Epithelial cell of proximal tubule (primary cell): ENCODE results near the gene EGLN1. TPM values are rescaled to one million over a fixed set of nuclear protein-coding genes. Genes with fewer than 3 reads are reported as not detected.

Experiments used
- DNase-seq: peaks from one replicate; pipeline ENCODE4 v3.0.0-alpha.2; 2011; ENCODE audit warnings: low read depth
- H3K4me3 ChIP-seq: 2 replicates; pipeline ENCODE4 v1.5.1; 2011; ENCODE audit warnings: low read depth, mild to moderate bottlenecking, low read length
- total RNA-seq: library from RNA; depleted of rRNA; stranded (reverse); fragments of >200 nt; gene quantifications from 2 replicates; pipeline ENCODE4 v1.2.3, GENCODE V29; 2015
- TF ChIP-seq, protein P1 (sequence below): conservative IDR thresholded peaks from 2 replicates; pipeline ENCODE4 v1.5.1; 2012; ENCODE audit warnings: low read depth, mild to moderate bottlenecking, low read length

EGLN1 gene
- total RNA-seq, 1 donor from 2014 or later, result 34.5 TPM

DNA sequence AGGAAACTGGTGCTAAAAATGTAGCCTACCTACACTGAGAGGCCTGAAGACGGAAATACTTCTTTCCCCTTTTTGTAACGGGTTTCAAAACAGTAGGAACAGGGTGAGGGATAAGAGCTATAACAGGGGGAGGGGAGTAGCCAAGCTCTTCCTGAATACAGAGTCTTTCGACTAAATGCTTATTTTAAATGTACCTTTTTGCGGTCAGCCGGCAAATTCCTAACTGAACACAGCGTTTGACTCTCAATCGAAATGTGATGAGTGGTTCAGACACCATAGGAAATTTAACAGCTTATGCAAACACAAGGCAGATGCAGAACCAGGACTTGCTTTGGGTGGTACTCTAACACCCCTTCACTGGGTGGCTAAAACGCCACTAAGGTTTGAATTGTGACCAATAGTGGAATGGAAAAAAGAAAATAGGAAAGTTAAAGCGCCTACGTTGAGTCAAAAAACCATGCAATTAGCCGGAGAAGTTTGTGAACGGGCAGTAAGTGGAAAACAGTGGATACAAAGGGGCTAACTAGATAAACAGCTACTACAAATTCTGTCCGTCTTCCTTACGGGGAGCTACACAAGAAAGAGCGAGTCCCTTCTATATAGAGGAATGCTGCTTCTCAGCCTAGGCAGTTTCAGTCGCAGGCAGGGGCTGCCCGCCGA is 1.7 kb downstream of the EGLN1 start:
- DNase-seq, result no peak
- TF ChIP-seq, protein P1, sequence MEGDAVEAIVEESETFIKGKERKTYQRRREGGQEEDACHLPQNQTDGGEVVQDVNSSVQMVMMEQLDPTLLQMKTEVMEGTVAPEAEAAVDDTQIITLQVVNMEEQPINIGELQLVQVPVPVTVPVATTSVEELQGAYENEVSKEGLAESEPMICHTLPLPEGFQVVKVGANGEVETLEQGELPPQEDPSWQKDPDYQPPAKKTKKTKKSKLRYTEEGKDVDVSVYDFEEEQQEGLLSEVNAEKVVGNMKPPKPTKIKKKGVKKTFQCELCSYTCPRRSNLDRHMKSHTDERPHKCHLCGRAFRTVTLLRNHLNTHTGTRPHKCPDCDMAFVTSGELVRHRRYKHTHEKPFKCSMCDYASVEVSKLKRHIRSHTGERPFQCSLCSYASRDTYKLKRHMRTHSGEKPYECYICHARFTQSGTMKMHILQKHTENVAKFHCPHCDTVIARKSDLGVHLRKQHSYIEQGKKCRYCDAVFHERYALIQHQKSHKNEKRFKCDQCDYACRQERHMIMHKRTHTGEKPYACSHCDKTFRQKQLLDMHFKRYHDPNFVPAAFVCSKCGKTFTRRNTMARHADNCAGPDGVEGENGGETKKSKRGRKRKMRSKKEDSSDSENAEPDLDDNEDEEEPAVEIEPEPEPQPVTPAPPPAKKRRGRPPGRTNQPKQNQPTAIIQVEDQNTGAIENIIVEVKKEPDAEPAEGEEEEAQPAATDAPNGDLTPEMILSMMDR, result no peak
- peak overlapping the region; percentile 77 for H3K4me3 ChIP-seq

DNA sequence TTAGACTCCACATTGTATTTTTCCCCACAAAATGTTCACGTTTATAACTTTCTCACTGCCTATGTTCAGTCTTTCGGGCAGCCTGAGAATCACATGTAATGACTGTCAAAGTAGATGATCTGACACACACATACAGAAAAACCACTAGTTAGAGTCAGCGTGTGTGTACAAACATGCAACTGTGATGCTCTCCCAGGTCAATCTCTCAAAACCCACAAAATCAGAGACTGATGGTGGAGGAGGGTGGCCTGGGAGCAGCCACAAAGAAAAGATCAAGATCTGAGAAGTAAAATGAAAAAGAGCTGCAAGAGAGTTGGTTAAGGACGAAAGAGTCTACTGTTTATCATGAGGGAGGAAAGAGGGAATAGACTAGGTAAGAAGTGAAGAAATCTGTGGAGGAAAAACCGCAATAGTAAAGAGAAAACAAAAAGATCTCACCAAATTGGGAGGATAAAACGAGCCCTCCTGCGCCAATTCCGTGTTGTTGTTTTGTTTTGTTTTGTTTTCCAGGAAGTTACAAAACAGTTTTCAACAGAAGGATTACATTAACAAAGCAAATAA is 2.3 kb downstream of the EGLN1 start:
- peak overlapping the region; percentile 77 for H3K4me3 ChIP-seq
- TF ChIP-seq, protein P1, result no peak
- no peak for DNase-seq

DNA sequence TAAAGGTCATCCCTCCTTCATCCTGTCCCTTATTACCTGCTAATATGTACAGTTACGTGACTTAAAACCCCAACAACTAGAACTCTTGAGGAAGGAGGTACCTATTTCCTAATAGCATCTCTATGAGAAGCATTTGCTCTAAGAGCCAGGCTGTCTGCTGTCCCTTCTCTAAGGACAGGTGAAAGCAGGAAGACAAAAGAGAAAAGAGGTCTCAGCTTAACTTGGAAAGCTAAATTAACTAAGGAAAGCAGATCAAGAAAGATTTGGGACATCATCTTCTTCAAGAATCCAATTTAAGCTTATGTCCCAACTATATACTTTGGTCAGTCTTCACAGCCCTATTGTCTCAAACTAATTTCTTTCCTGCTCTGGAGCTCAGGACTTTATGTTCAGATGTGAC is 2.9 kb downstream of the EGLN1 start:
- TF ChIP-seq, protein P1, result no peak
- peak overlapping the region; percentile 77 for H3K4me3 ChIP-seq

DNA sequence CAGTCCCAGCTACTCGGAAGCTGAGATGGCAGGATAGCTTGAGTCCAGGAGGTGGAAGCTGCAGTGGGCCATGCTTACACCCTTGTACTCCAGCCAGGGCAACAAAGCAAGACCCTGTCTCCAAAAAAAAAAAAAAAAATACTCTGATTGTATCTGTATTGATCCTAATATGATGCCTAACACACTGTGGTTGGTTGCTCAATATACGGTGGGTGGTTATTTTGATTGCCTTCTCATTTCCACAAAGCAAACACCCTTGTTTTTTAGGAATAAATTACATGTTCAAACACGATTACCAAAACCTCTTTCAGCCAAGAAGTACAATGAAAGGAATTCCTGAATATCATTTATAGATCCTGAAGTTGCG is 3.4 kb downstream of the EGLN1 start:
- peak overlapping the region; percentile 77 for H3K4me3 ChIP-seq
- TF ChIP-seq, protein P1, result no peak
- DNase-seq, result no peak

More for the DNA sequence above, 2.9 kb downstream of the EGLN1 start:
- no peak for DNase-seq

DNA sequence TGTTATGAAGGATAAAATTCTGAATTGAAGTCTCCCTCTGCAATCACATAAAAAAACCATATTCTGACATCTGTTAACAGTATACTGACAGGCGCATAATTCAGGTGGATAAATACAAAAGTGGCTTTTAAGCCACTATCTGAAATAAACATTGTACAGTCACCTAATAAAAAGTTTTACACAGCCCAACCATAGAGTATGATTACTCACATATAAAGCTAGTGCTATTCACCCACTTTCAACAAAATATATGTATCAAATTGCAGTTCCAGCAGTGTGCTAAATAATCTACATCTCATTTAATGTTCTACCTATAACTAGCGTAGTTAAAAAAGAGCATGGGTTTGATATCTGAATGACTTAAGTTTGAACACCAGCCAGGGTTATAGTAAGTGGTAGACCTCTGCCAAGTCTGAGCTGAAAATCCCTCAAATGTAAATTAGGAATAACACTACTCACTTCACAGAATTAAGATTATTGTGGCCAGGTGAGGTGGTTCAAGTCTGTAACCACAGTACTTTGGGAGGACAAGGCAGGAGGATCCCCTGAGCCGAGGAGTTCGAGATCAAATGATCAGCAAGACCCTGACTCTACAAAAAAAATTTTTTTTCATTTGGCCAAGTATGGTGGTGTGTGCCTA is 3.9 kb downstream of the EGLN1 start:
- TF ChIP-seq, protein P1, result no peak
- DNase-seq, result no peak
- H3K4me3 ChIP-seq, result peak overlapping the region; percentile 77

DNA sequence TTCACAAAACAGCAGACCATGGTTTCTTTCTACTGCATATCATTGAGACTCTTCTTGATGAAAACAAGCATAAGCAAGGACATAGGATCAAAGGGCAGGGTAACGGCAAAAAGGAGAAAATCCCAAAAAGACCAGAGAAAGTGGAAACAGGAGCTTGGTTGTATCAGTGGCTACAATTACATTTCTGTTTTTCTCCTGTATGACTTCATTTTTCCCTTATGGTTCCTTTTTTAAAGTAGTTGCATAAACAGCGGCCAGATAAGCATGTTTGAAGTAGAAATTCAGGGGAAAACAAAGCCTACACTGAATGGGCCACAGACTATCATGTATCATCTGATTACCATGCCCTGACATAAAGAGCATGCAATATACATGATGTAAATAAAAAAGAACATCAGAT is 4.6 kb downstream of the EGLN1 start:
- no peak for DNase-seq
- H3K4me3 ChIP-seq, result peak overlapping the region; percentile 77
- TF ChIP-seq, protein P1, result no peak
